Measurements from ENCODE around the gene IL20RA.

DNA sequence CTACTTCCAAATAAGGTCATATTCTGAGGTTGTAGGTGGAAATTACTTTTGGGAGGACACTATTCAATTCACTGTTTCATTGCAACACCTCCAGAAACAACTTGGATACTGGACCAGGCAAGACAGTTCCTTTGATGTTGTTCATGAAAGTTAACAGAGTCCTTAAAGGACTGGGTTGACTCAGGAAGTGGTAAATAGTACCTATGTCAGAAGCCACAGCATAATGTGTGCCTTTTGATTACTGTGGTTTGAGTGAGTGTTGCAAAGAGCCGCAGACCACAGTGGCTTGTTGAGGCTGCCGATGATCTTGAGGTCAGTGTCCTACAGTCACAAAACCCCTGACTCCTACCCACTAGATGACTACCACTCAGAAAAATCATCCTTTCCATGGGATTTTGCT is 10.9 kb downstream of the IL20RA start:
- TF ChIP-seq CTCF (conservative IDR thresholded peaks at IDR 0.05; ENCODE audit: low read depth in 2 of 2) (no peak), EZH2 (IDR thresholded peaks at IDR 0.05; ENCODE audit: low read depth, unreplicated experiment) (no peak), EZH2phosphoT487 (IDR thresholded peaks at IDR 0.05; ENCODE audit: unreplicated experiment) (no peak)
